HG03378 (cell line): ENCODE results near the gene RTN4.
"Not testable (repeated sequence)": the region's sequence is repeated elsewhere in the genome, so short reads cannot be mapped to it uniquely, and the experiment has no call there.

Experiments
- ATAC-seq: cut with Tn5 transposase; IDR thresholded peaks from one replicate; pipeline ENCODE4 v1.9.1; 2021; ENCODE audit warnings: mild to moderate bottlenecking, moderate library complexity; ENCODE audit not compliant: unreplicated experiment

RTN4 gene

GRCh38 chr2:55073000-55073983 is 23.0 kb upstream of the RTN4 start:
- ATAC-seq = no peak

- no peak for ATAC-seq
These were observed 13.6 kb upstream of the RTN4 start for GRCh38 chr2:55063713-55064323.

GRCh38 chr2:55063226-55063625 is 13.0 kb upstream of the RTN4 start:
- no peak for ATAC-seq

- ATAC-seq = no peak
These were observed 12.5 kb upstream of the RTN4 start for GRCh38 chr2:55062754-55063153.

- no peak for ATAC-seq
These were observed 11.5 kb upstream of the RTN4 start for GRCh38 chr2:55061523-55062344.

GRCh38 chr2:55059793-55060192 is 9.5 kb upstream of the RTN4 start:
- ATAC-seq = no peak

GRCh38 chr2:55057474-55057873 is 7.2 kb upstream of the RTN4 start:
- no peak for ATAC-seq

GRCh38 chr2:55056024-55056521 is 5.8 kb upstream of the RTN4 start:
- ATAC-seq = no peak

- ATAC-seq = peak; percentile 29
These were observed 4.0 kb upstream of the RTN4 start for GRCh38 chr2:55054106-55054875.

- ATAC-seq = not testable (repeated sequence)
These were observed 3.0 kb upstream of the RTN4 start for GRCh38 chr2:55053225-55053624.

- ATAC-seq = peak; percentile 19
These were observed 2.1 kb upstream of the RTN4 start for GRCh38 chr2:55052129-55053061.

GRCh38 chr2:55051026-55051866 is 995 bp upstream of the RTN4 start:
- no peak for ATAC-seq

GRCh38 chr2:55049821-55050099 is 491 bp downstream of the RTN4 start:
- ATAC-seq = no peak

- ATAC-seq = no peak
These were observed 1.0 kb downstream of the RTN4 start for GRCh38 chr2:55049043-55049820.

GRCh38 chr2:55048508-55049042 is 1.7 kb downstream of the RTN4 start:
- no peak for ATAC-seq

GRCh38 chr2:55047677-55048299 is 2.5 kb downstream of the RTN4 start:
- ATAC-seq = no peak

GRCh38 chr2:55045780-55046179 is 4.5 kb downstream of the RTN4 start:
- no peak for ATAC-seq
